ENCODE results near the gene GMPR.

The GMPR gene

GRCh38 chr6:16238057-16238962, at the start of gene GMPR:
Gene GMPR, plus strand, starts transcription at chr6:16238587. Its CDS starts 107 bp downstream, at chr6:16238694.
- peak; percentile 91 for DNase-seq (ENCODE audit: low spot score)

- no peak for DNase-seq (ENCODE audit: low spot score)
These were observed 48.2 kb upstream of the GMPR start for GRCh38 chr6:16190214-16190613.

- no peak for DNase-seq (ENCODE audit: low spot score)
These were observed 42.0 kb upstream of the GMPR start for GRCh38 chr6:16196260-16196983.

- no peak for DNase-seq (ENCODE audit: low spot score)
These were observed 41.3 kb upstream of the GMPR start for GRCh38 chr6:16196984-16197546.

- no peak for DNase-seq (ENCODE audit: low spot score)
These were observed 40.2 kb upstream of the GMPR start for GRCh38 chr6:16198061-16198705.

- no peak for DNase-seq (ENCODE audit: low spot score)
These were observed 38.6 kb upstream of the GMPR start for GRCh38 chr6:16199804-16200203.

- no peak for DNase-seq (ENCODE audit: low spot score)
These were observed 38.0 kb upstream of the GMPR start for GRCh38 chr6:16200321-16200883.

GRCh38 chr6:16201706-16202105, 36.7 kb upstream of the GMPR start:
- DNase-seq (ENCODE audit: low spot score): no peak

- no peak for DNase-seq (ENCODE audit: low spot score)
These were observed 33.6 kb upstream of the GMPR start for GRCh38 chr6:16204653-16205376.

- peak; percentile 80 for DNase-seq (ENCODE audit: low spot score)
These were observed 32.8 kb upstream of the GMPR start for GRCh38 chr6:16205377-16206144.

- DNase-seq (ENCODE audit: low spot score): peak; percentile 84
These were observed 31.8 kb upstream of the GMPR start for GRCh38 chr6:16206595-16207037.

- no peak for DNase-seq (ENCODE audit: low spot score)
These were observed 29.4 kb upstream of the GMPR start for GRCh38 chr6:16208989-16209388.

GRCh38 chr6:16209539-16209938, 28.8 kb upstream of the GMPR start:
- DNase-seq (ENCODE audit: low spot score): no peak

GRCh38 chr6:16212276-16212675, 26.1 kb upstream of the GMPR start:
- no peak for DNase-seq (ENCODE audit: low spot score)

GRCh38 chr6:16216501-16217155, 21.8 kb upstream of the GMPR start:
- no peak for DNase-seq (ENCODE audit: low spot score)

- no peak for DNase-seq (ENCODE audit: low spot score)
These were observed 21.1 kb upstream of the GMPR start for GRCh38 chr6:16217156-16217721.

- DNase-seq (ENCODE audit: low spot score): no peak
These were observed 15.6 kb upstream of the GMPR start for GRCh38 chr6:16222826-16223225.

GRCh38 chr6:16223362-16223761, 15.0 kb upstream of the GMPR start:
- no peak for DNase-seq (ENCODE audit: low spot score)

- no peak for DNase-seq (ENCODE audit: low spot score)
These were observed 14.0 kb upstream of the GMPR start for GRCh38 chr6:16224409-16224808.

Measured in AG08396 (cell line).